ENCODE data around the gene PCYT1A. TPM values are rescaled to one million over a fixed set of nuclear protein-coding genes. Genes with fewer than 3 reads are reported as not detected.

The PCYT1A gene
- total and polyA plus RNA-seq, 2 donors (not counting 3 experiments of a cell fraction or from before 2014, with no cell fraction given), result 50.3 to 65.5 TPM

GRCh38 chr3:196225086-196225485, 62.4 kb downstream of the PCYT1A start:
- CTCF ChIA-PET, result interaction anchor here (0.6 to 0.9 kb wide), 2 partner anchors 10 to 211 kb away, joined by 3 read pairs; no protein-coding TSS in a partner anchor
- FAIRE-seq (no peak), DNase-seq (ENCODE audit: low read depth, low spot score) (no peak)
- Histone ChIP-seq H3K36me3 (ENCODE audit: control insufficient read depth in 2 of 2, extremely low read depth in 1 of 2, insufficient read depth in 2 of 2, low read length in 2 of 2) (no peaks in the 10 kb centered on the region), H3K9me3 (replicated peaks; ENCODE audit: control insufficient read depth, insufficient read depth, low read length) (no peaks in the 10 kb centered on the region), H3K4me1 (ENCODE audit: control insufficient read depth, extremely low read depth, insufficient read depth, low read length) (no peaks in the 10 kb centered on the region), H4K20me1 (replicated peaks; ENCODE audit: control insufficient read depth, extremely low read depth, insufficient read depth, low read length) (no peaks in the 10 kb centered on the region), H2AFZ (ENCODE audit: low read depth, low read length) (no peak overlapping the region), H3K79me2 (ENCODE audit: control insufficient read depth, insufficient read depth, low read length) (no peaks in the 10 kb centered on the region), H3K9me1 (replicated peaks; ENCODE audit: control insufficient read depth, extremely low read depth, insufficient read depth, low read length) (no peaks in the 10 kb centered on the region), H3K27me3 (ENCODE audit: control insufficient read depth in 2 of 2, insufficient read depth in 2 of 2, low read length in 2 of 2) (no peaks in the 10 kb centered on the region), H3K27ac (ENCODE audit: insufficient read depth, low read depth, low read length) (no peak overlapping the region), H3K9ac (replicated peaks; ENCODE audit: extremely low read depth, insufficient read depth, low read length) (no peak overlapping the region), H3K4me2 (ENCODE audit: insufficient read depth, low read length) (no peak overlapping the region), H3K4me3 (replicated peaks in 1 of 3; ENCODE audit: insufficient read depth in 1 of 3, low read depth in 1 of 3, low read length in 3 of 3) (no peak overlapping the region)
- POLR2A ChIA-PET, result no interaction called here
- TF ChIP-seq POLR2AphosphoS5 (IDR thresholded peaks at IDR 0.05; ENCODE audit: insufficient read depth, low read depth, low read length) (no peak), EZH2 (IDR thresholded peaks at IDR 0.05; ENCODE audit: borderline replicate concordance, low read depth, low read length, severe bottlenecking) (no peak), CTCF (IDR thresholded peaks at IDR 0.05; ENCODE audit: extremely low read depth in 1 of 2, insufficient read depth in 1 of 2, low read depth in 1 of 2, low read length in 2 of 2) (no peak), MYC (IDR thresholded peaks at IDR 0.05; ENCODE audit: low read depth, low read length) (no peak), GATA2 (IDR thresholded peaks at IDR 0.05; ENCODE audit: insufficient read depth, insufficient read length, low read depth, low read length) (no peak), POLR2A (IDR thresholded peaks at IDR 0.05; ENCODE audit: low read depth, low read length) (no peak), FOS (IDR thresholded peaks at IDR 0.05; ENCODE audit: borderline replicate concordance, insufficient read depth, low read length) (no peak), JUN (IDR thresholded peaks at IDR 0.05; ENCODE audit: borderline replicate concordance, insufficient read depth, insufficient read length, low read depth) (no peak)
- TF ChIP-seq, protein P1, sequence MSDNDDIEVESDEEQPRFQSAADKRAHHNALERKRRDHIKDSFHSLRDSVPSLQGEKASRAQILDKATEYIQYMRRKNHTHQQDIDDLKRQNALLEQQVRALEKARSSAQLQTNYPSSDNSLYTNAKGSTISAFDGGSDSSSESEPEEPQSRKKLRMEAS (IDR thresholded peaks at IDR 0.05; ENCODE audit: insufficient read depth, insufficient read length), result no peak
- dilution Hi-C loops (cut with MboI; ENCODE audit: extremely low pct_ligation_motif_present, low sequenced_read_pairs), result no loop called here
- BruUV-seq (replicated peaks), result no TSS peak
- intact Hi-C loops (cut with micrococcal nuclease), result no loop called here
